GM12878 (cell line): ENCODE measurements around the gene CHMP4B. TPM values are rescaled to one million over a fixed set of nuclear protein-coding genes. Genes with fewer than 3 reads are reported as not detected.

Experiments used
- ATAC-seq: fragments of 200-7000 bp; cut with Tn5 transposase; 3 replicates; pipeline ENCODE4 v1.9.1; 2020; ENCODE audit warnings: mild to moderate bottlenecking, moderate library complexity
- BruUV-seq: library from RNA; stranded (reverse); fragments of 400-500 nt; replicated peaks from 2 replicates; lab custom pipeline; 2021; lab: Mats Ljungman, UMichigan
- CTCF ChIA-PET: fragments of 300-600 bp; sonication (Branson Sonifier 250); formaldehyde crosslinking; extraction: SDS; loops from one replicate; lab custom pipeline; 2021; ENCODE audit warnings: inconsistent platforms; lab: Yijun Ruan, JAX
- POLR2A ChIA-PET: fragments of 350-600 bp; formaldehyde crosslinking; extraction: SDS; loops from one replicate; lab custom pipeline; 2021; ENCODE audit warnings: inconsistent platforms; lab: Charles Lee
- RAD21 ChIA-PET: fragments of 300-600 bp; sonication (Branson Sonifier 250); formaldehyde crosslinking; loops from one replicate; lab custom pipeline; 2023; ENCODE audit warnings: antibody characterized with exemption; ENCODE audit not compliant: unreplicated experiment; lab: Charles Lee
- SMC1A ChIA-PET: fragments of 300-600 bp; sonication (Branson Sonifier 250); formaldehyde crosslinking; loops from one replicate; lab custom pipeline; 2023; ENCODE audit not compliant: unreplicated experiment, uncharacterized antibody; lab: Charles Lee
- DNase-seq: peaks from one replicate; pipeline ENCODE4 v3.0.0-alpha.2; 2011; ENCODE audit warnings: low read depth, low spot score
- FAIRE-seq: peaks from 3 replicates; lab custom pipeline; 2011; peaks lifted over from hg19 to GRCh38; lab: Jason Lieb, UNC
- H2AFZ ChIP-seq: 2 replicates; pipeline ENCODE4 v1.6.0; 2011; ENCODE audit warnings: low read depth, low read length, control low read depth; ENCODE audit not compliant: control insufficient read depth
- H3K27ac ChIP-seq: 2 replicates; pipeline ENCODE4 v1.5.1; 2011; ENCODE audit warnings: control low read depth; ENCODE audit not compliant: control insufficient read depth, insufficient read depth
- H3K27me3 ChIP-seq, 2 experiments: replicated peaks in 1 of 2; 2 replicates each; pipeline versions ENCODE4 v1.6.0 to v1.6.1; 2011; ENCODE audit warnings: low read length in 1 of 2; ENCODE audit not compliant: control insufficient read depth in 2 of 2, insufficient read depth in 2 of 2
- H3K36me3 ChIP-seq, 2 experiments: 2 replicates each; pipeline ENCODE4 v1.5.1; 2011; ENCODE audit warnings: low read length in 1 of 2; ENCODE audit not compliant: control insufficient read depth in 2 of 2, insufficient read depth in 2 of 2
- H3K4me1 ChIP-seq: 2 replicates; pipeline ENCODE4 v1.6.1; 2011; ENCODE audit warnings: mild to moderate bottlenecking, low read length, moderate library complexity, mixed read lengths; ENCODE audit not compliant: control insufficient read depth, insufficient read depth
- H3K4me2 ChIP-seq: 2 replicates; pipeline ENCODE4 v1.6.0; 2011; ENCODE audit warnings: control low read depth; ENCODE audit not compliant: control insufficient read depth, insufficient read depth
- H3K4me3 ChIP-seq: fragments of 200-600 bp; sonication (generic); 2 replicates; pipeline ENCODE4 v1.5.1; 2016
- H3K79me2 ChIP-seq: 2 replicates; pipeline ENCODE4 v1.6.0; 2011; ENCODE audit warnings: low read length; ENCODE audit not compliant: control insufficient read depth, insufficient read depth
- H3K9ac ChIP-seq: 2 replicates; pipeline ENCODE4 v1.8.0; 2011; ENCODE audit warnings: low read length, control low read depth, mixed read lengths; ENCODE audit not compliant: control insufficient read depth, insufficient read depth
- H3K9me3 ChIP-seq: replicated peaks from 3 replicates; pipeline ENCODE4 v1.5.1; 2011; ENCODE audit warnings: mild to moderate bottlenecking, low read length; ENCODE audit not compliant: control insufficient read depth, insufficient read depth
- H4K20me1 ChIP-seq: 2 replicates; pipeline ENCODE4 v1.6.0; 2011; ENCODE audit not compliant: control insufficient read depth, insufficient read depth
- BACH1 ChIP-seq: fragments of 450-650 bp; IDR thresholded peaks from 2 replicates; pipeline ENCODE4 v1.6.1; 2017; ENCODE audit warnings: mild to moderate bottlenecking, borderline replicate concordance
- CHD4 ChIP-seq: fragments of 200-600 bp; sonication (generic); IDR thresholded peaks from 2 replicates; pipeline ENCODE4 v1.6.1; 2016; ENCODE audit warnings: mild to moderate bottlenecking
- CTCF ChIP-seq, 3 experiments: IDR thresholded peaks in 2 of 3; conservative IDR thresholded peaks in 1 of 3; 2 replicates each; pipeline ENCODE4 v1.5.1; 2011; ENCODE audit warnings: low read depth in 3 of 3, low read length in 3 of 3, mild to moderate bottlenecking in 3 of 3, control low read depth in 2 of 3, moderate library complexity in 2 of 3, inconsistent platforms in 1 of 3, mixed read lengths in 1 of 3; ENCODE audit not compliant: control insufficient read depth in 2 of 3, insufficient read depth in 1 of 3; ENCODE audit errors: extremely low read depth in 1 of 3
- HDGF ChIP-seq: fragments of 450-650 bp; IDR thresholded peaks from 2 replicates; pipeline ENCODE4 v1.6.1; 2016; ENCODE audit warnings: antibody characterized with exemption
- JUNB ChIP-seq: IDR thresholded peaks from 2 replicates; pipeline ENCODE4 v1.6.1; 2016; ENCODE audit warnings: antibody characterized with exemption, mild to moderate bottlenecking
- KDM1A ChIP-seq: fragments of 200-600 bp; sonication (generic); IDR thresholded peaks from 2 replicates; pipeline ENCODE4 v1.6.1; 2016; ENCODE audit warnings: borderline replicate concordance
- KLF5 ChIP-seq: fragments of 450-650 bp; IDR thresholded peaks from 2 replicates; pipeline ENCODE4 v1.6.1; 2014; ENCODE audit warnings: mild to moderate bottlenecking; ENCODE audit not compliant: partially characterized antibody
- MXI1 ChIP-seq: fragments of 150-350 bp; IDR thresholded peaks from 2 replicates; pipeline ENCODE4 v1.6.1; 2011; ENCODE audit warnings: low read depth, mild to moderate bottlenecking, inconsistent platforms, low read length, improper control_type of control experiment
- NR2C1 ChIP-seq: fragments of 450-650 bp; IDR thresholded peaks from 2 replicates; pipeline ENCODE4 v1.6.1; 2017; ENCODE audit warnings: antibody characterized with exemption, mild to moderate bottlenecking, moderate library complexity
- POLR2AphosphoS2 ChIP-seq: IDR thresholded peaks from 2 replicates; pipeline ENCODE4 v1.6.1; 2011; ENCODE audit warnings: low read depth, mild to moderate bottlenecking, low read length, improper control_type of control experiment, moderate library complexity
- POU2F2 ChIP-seq: IDR thresholded peaks from 3 replicates; pipeline ENCODE4 v1.6.1; 2011; ENCODE audit warnings: low read depth, mild to moderate bottlenecking, low read length, borderline replicate concordance
- RCOR1 ChIP-seq: conservative IDR thresholded peaks from 2 replicates; pipeline ENCODE4 v1.6.1; 2012; ENCODE audit warnings: low read depth, low read length, improper control_type of control experiment
- REST ChIP-seq: IDR thresholded peaks from 2 replicates; pipeline ENCODE4 v1.6.1; 2012; ENCODE audit warnings: mild to moderate bottlenecking, low read depth, low read length
- SMAD5 ChIP-seq: IDR thresholded peaks from 2 replicates; pipeline ENCODE4 v1.6.1; 2016; ENCODE audit warnings: antibody characterized with exemption, low read depth
- TAF1 ChIP-seq: IDR thresholded peaks from 2 replicates; pipeline ENCODE4 v1.6.1; 2011; ENCODE audit warnings: mild to moderate bottlenecking, low read depth, low read length, borderline replicate concordance
- WGBS: methylation state at CpG from one replicate; pipeline ENCODE4 v1.1.6; 2016; ENCODE audit warnings: low lambda C conversion rate; ENCODE audit not compliant: insufficient replicate concordance, insufficient coverage; ENCODE audit errors: missing lambda C conversion rate; 5-methylcytosine and 5-hydroxymethylcytosine counted together
- in situ Hi-C: fragments of 300-500 bp; cut with MboI; formaldehyde crosslinking; loops from 9 replicates; pipeline ENCODE4 v1.14.3; 2018; ENCODE audit warnings: mixed read lengths
- intact Hi-C: fragments of 100-400 bp; cut with micrococcal nuclease; formaldehyde crosslinking; loops from one replicate; pipeline ENCODE4 v1.14.2; 2022; ENCODE audit not compliant: unreplicated experiment
- polyA plus RNA-seq, 11 experiments: library from polyadenylated mRNA; depleted of rRNA in 4 of 11; unstranded in 6 of 11; stranded (reverse) in 5 of 11; fragments of >200 nt; fragmentation: Nextera tagmentation in 4 of 11; fragmentation: Illumina TruSeq in 1 of 11; extraction: Ambion mirVana in 4 of 11; extraction: Trizol in 1 of 11; gene quantifications; 1 replicate in 1 of 11; 2 replicates in 10 of 11; pipeline versions ENCODE4 v1.2.1 to v1.2.3, GENCODE V29; 2011 to 2016; ENCODE audit warnings: inconsistent platforms in 2 of 11, missing spikeins in 2 of 11, low read depth in 1 of 11
- total RNA-seq, 4 experiments: library from RNA; depleted of rRNA in 3 of 4; stranded (reverse); fragments of >200 nt in 3 of 4; fragmentation: Illumina TruSeq in 1 of 4; extraction: Trizol in 1 of 4; gene quantifications; 2 replicates each; pipeline versions ENCODE4 v1.2.1 to v1.2.3, GENCODE V29; 2013 to 2021
- TF ChIP-seq, protein P1 (sequence below): fragments of 450-650 bp; IDR thresholded peaks from 2 replicates; pipeline ENCODE4 v1.6.1; 2017; ENCODE audit warnings: mild to moderate bottlenecking

Gene CHMP4B
- total and polyA plus RNA-seq, 10 of the 15 experiments (the other 5 are each of a cell fraction or from before 2014, with no cell fraction given), result 4.2 to 118 (median 49.6) TPM

DNA sequence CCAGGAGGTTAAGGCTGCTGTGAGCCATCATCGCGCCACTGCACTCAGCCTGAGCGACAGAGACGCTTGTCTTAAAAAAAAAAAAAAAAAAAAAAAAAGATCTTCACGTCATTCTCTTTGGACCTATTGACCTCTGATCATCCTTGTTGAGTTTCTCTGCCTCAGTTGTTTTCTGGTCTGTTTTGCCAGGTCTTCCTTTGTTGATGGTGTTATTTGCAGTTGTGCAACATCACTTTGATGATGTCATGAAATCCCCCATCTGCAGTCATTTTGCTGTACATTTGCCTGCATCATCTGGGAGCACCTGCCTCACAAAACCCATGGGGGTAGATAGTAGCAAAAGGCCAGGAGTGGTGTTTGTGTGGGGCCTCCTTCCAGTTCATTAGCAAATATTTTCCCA lies 39.2 kb upstream of the CHMP4B start (continued):
- TF ChIP-seq REST (no peak), KLF5 (no peak), RCOR1 (no peak)

DNA sequence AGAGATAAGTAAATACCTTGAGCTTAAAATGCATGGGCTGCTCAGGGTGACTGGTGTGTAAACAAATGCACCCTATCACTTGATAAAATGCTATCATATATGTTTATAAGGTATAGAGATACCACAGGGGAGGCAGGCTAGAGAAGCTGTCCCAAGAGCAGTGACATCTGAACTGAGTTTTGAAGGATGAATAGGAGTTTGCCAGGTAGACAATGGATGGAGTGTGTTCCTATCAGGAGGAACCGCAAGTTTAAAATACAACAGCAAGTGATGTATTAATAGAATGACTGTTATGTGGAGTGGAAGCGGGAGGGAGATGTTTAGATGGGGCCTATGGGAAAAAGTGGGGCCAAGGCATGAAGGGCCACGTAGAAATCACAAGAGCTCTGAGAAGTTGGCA lies 38.7 kb upstream of the CHMP4B start:
- no peak overlapping the region for H3K4me3 ChIP-seq
- H3K4me1 ChIP-seq, result peaks cover 24% of the 10 kb centered on the region
- no TSS peak for BruUV-seq
- no peaks in the 10 kb centered on the region for H3K36me3 ChIP-seq
- ChIA-PET RAD21 (interaction anchor here (0.7 to 1.6 kb wide), 2 partner anchors 9 to 39 kb away, joined by 3 to 5 read pairs; no protein-coding TSS in a partner anchor), CTCF (interaction anchor here (1.0 to 1.5 kb wide), 2 partner anchors 38 to 40 kb away, joined by 3 to 6 read pairs; partner anchors contain the start of gene ZNF341), POLR2A (interaction anchor here (0.7 to 1.5 kb wide), 4 partner anchors 17 to 52 kb away, joined by 4 to 6 read pairs (median 5); partner anchors contain the start of genes PXMP4 and ZNF341), SMC1A (interaction anchor here (0.6 to 1.8 kb wide), 5 partner anchors 12 to 340 kb away, joined by 3 to 6 read pairs (median 4); partner anchors contain the start of genes EIF2S2 and ZNF341)
- 85% methylated on average over 3 of the region's 3 CpGs for WGBS
- no peaks in the 10 kb centered on the region for H3K27me3 ChIP-seq
- no peak for DNase-seq
- no peak overlapping the region for H3K4me2 ChIP-seq
- no peaks in the 10 kb centered on the region for H3K79me2 ChIP-seq
- in situ Hi-C loops, result no loop called here
- ATAC-seq, result no peak
- peak overlapping the region; percentile 79; the same call in 1 of the 2 replicates for H3K27ac ChIP-seq
- intact Hi-C loops, result loop anchor here (1.0 kb wide), 1 partner anchor 39 kb away; no protein-coding TSS in a partner anchor
- H4K20me1 ChIP-seq, result no peaks in the 10 kb centered on the region
- no peak overlapping the region for H2AFZ ChIP-seq
- no peak for FAIRE-seq
- H3K9ac ChIP-seq, result no peak overlapping the region
- no peaks in the 10 kb centered on the region for H3K9me3 ChIP-seq
- TF ChIP-seq BACH1 (no peak), CHD4 (no peak), SMAD5 (no peak), POU2F2 (no peak), MXI1 (no peak), HDGF (no peak), KDM1A (no peak), RCOR1 (no peak), NR2C1 (no peak), JUNB (no peak), CTCF (IDR thresholded peaks at IDR 0.05 in 2 of 3, conservative IDR thresholded peaks at IDR 0.05 in 1 of 3; ENCODE audit: control insufficient read depth in 2 of 3, extremely low read depth in 1 of 3, insufficient read depth in 1 of 3, low read depth in 3 of 3, low read length in 3 of 3) (no peak), TAF1 (no peak), POLR2AphosphoS2 (no peak)
- TF ChIP-seq, protein P1, sequence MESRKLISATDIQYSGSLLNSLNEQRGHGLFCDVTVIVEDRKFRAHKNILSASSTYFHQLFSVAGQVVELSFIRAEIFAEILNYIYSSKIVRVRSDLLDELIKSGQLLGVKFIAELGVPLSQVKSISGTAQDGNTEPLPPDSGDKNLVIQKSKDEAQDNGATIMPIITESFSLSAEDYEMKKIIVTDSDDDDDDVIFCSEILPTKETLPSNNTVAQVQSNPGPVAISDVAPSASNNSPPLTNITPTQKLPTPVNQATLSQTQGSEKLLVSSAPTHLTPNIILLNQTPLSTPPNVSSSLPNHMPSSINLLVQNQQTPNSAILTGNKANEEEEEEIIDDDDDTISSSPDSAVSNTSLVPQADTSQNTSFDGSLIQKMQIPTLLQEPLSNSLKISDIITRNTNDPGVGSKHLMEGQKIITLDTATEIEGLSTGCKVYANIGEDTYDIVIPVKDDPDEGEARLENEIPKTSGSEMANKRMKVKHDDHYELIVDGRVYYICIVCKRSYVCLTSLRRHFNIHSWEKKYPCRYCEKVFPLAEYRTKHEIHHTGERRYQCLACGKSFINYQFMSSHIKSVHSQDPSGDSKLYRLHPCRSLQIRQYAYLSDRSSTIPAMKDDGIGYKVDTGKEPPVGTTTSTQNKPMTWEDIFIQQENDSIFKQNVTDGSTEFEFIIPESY, result no peak
